Tibial artery (tissue), 4 donors: ENCODE data around the gene THSD4.
A peak's percentile ranks its signal among the peaks of the same experiment; 100 is the strongest.

Experiments used
- DNase-seq, 2 donors: peaks; one replicate each; pipeline ENCODE4 v3.0.0-alpha.2; 2019
- H3K27ac ChIP-seq, 2 donors: fragments of 200-600 bp; sonication (generic) in 1 of 2; 1 replicate in 1 of 2; 2 replicates in 1 of 2; pipeline ENCODE4 v1.5.1; 2018 to 2019; ENCODE audit warnings: mild to moderate bottlenecking in 1 of 2
- H3K27me3 ChIP-seq, 2 donors: fragments of 200-600 bp; sonication (generic) in 1 of 2; one replicate each; pipeline versions ENCODE4 v1.5.1 to v1.6.0; 2016 to 2019
- H3K36me3 ChIP-seq, 3 donors: fragments of 200-600 bp; sonication (generic) in 2 of 3; one replicate each; pipeline ENCODE4 v1.5.1; 2016 to 2019; ENCODE audit warnings: mild to moderate bottlenecking in 2 of 3
- H3K4me1 ChIP-seq, 4 donors: fragments of 200-600 bp; sonication (generic) in 2 of 4; 1 replicate in 3 of 4; 2 replicates in 1 of 4; pipeline ENCODE4 v1.5.1; 2016 to 2019
- H3K4me3 ChIP-seq, 2 donors: fragments of 200-600 bp; sonication (generic) in 1 of 2; 1 replicate in 1 of 2; 2 replicates in 1 of 2; pipeline ENCODE4 v1.5.1; 2018 to 2019; ENCODE audit warnings: mild to moderate bottlenecking in 2 of 2
- H3K9me3 ChIP-seq, 3 donors: fragments of 200-600 bp; sonication (generic) in 1 of 3; one replicate each; pipeline ENCODE4 v1.5.1; 2016 to 2019
- intact Hi-C: fragments of 100-400 bp; cut with DNase I; formaldehyde crosslinking; loops from one replicate; pipeline ENCODE4 v1.15.0; 2023; ENCODE audit warnings: low total_unique reads
- TF ChIP-seq, protein P1 (sequence below), 2 experiments: fragments of 200-600 bp in 1 of 2; fragments of 450-650 bp in 1 of 2; IDR thresholded peaks; one replicate each; pipeline ENCODE4 v1.5.1; 2017 to 2019; ENCODE audit warnings: antibody characterized with exemption in 2 of 2, mild to moderate bottlenecking in 1 of 2, moderate library complexity in 1 of 2

Gene THSD4

DNA sequence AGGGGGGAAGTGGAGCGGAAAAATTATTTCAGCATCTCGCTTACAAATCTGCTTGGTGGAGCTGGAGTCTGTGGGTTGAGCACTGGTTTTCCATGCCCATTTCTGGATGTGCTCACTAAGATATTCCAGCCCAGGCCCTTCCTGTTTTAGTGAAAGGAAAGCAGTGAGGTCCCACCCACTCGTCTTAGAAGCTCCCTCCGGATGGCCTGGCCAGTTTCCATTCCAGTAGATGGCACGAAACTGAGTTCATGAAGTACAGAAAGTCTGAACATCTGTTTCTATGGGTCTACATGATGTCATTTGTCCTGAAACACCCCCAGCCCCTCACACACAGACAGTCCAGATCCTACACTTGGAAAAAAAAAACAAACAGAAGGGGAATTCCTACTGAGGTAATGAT lies 31.9 kb upstream of the THSD4 start:
- Histone ChIP-seq H3K4me3 (peak overlapping the region; percentile 6 to 25), H3K4me1 (peaks cover 3 to 59% (median 37%) of the 10 kb centered on the region in 4 donors), H3K9me3 (no peaks in the 10 kb centered on the region), H3K36me3 (no peaks in the 10 kb centered on the region), H3K27me3 (no peaks in the 10 kb centered on the region), H3K27ac (peak overlapping the region; percentile 83 to 84)
- intact Hi-C loops: no loop called here
- DNase-seq: peak; percentile 70 to 88
- TF ChIP-seq, protein P1, sequence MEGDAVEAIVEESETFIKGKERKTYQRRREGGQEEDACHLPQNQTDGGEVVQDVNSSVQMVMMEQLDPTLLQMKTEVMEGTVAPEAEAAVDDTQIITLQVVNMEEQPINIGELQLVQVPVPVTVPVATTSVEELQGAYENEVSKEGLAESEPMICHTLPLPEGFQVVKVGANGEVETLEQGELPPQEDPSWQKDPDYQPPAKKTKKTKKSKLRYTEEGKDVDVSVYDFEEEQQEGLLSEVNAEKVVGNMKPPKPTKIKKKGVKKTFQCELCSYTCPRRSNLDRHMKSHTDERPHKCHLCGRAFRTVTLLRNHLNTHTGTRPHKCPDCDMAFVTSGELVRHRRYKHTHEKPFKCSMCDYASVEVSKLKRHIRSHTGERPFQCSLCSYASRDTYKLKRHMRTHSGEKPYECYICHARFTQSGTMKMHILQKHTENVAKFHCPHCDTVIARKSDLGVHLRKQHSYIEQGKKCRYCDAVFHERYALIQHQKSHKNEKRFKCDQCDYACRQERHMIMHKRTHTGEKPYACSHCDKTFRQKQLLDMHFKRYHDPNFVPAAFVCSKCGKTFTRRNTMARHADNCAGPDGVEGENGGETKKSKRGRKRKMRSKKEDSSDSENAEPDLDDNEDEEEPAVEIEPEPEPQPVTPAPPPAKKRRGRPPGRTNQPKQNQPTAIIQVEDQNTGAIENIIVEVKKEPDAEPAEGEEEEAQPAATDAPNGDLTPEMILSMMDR (IDR thresholded peaks at IDR 0.05): no peak

DNA sequence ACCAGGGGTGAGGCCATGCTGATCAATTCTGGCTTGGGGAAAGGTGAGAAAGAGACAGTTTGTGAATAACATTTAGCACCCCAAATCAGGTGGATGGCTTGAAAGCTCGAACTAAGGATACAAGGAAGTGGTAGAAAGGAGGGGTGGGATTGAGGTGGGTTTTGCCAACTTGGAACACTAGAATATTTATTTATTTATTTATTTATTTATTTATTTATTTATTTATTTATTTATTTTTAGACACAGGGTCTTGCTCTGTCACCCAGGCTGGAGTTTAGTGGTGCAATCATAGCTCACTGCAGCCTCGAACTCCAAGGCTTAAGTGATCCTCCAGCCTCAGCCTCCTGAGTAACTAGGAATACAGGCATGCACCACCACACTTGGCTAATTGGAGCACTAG lies 31.0 kb upstream of the THSD4 start:
- peaks cover 3 to 50% (median 30%) of the 10 kb centered on the region in 4 donors for H3K4me1 ChIP-seq
- no peak overlapping the region for H3K4me3 ChIP-seq
- peak overlapping the region; percentile 83 to 84 for H3K27ac ChIP-seq
- H3K36me3 ChIP-seq: no peaks in the 10 kb centered on the region
- H3K27me3 ChIP-seq: no peaks in the 10 kb centered on the region
- no peaks in the 10 kb centered on the region for H3K9me3 ChIP-seq
- no peak for DNase-seq
- intact Hi-C loops: no loop called here
- TF ChIP-seq, protein P1 (IDR thresholded peaks at IDR 0.05): no peak

DNA sequence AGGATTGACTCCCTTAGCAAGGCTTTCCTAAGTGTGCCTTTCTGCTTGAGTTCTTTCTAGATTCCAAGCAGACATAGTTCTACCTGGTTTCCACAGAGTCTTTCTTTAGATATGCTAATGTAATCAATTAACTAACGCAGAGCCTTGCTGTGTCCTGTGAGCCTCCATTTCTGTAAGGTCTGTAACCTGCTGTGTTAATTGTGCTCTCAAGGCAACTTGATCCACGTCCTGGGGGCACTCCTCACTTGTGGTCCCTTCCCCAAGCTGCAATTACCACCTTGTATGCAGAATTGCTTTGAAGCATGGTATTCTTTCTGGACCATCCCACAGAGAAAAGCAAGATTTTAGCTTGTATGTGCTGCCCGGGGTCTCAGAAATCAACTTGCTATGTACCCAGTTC lies 29.5 kb upstream of the THSD4 start:
- TF ChIP-seq, protein P1 (IDR thresholded peaks at IDR 0.05): no peak
- Histone ChIP-seq H3K4me3 (no peak overlapping the region), H3K9me3 (no peaks in the 10 kb centered on the region), H3K27ac (no peak overlapping the region), H3K36me3 (no peaks in the 10 kb centered on the region), H3K27me3 (no peaks in the 10 kb centered on the region), H3K4me1 (peaks cover 3 to 34% (median 19%) of the 10 kb centered on the region in 4 donors)
- no peak for DNase-seq
- intact Hi-C loops: no loop called here

DNA sequence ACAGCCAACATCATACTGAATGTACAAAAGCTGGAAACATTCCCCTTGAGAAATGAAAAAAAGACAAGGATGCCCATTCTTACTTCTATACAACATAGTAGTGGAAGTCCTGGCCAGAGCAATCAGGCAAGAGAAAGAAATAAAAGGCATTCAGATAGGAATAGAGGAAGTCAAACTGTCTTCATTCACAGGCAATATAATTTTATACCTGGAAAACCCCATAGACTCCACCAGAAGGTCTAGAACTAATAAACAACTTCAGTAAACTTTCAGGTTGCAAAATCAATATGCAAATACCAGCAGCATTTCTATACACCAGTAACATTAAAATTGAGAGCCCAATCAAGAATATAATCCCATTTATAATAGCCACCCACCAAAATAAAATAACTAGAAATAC lies 27.1 kb upstream of the THSD4 start:
- TF ChIP-seq, protein P1 (IDR thresholded peaks at IDR 0.05): no peak
- DNase-seq: no peak
- no peak overlapping the region for H3K27ac ChIP-seq
- no peaks in the 10 kb centered on the region for H3K36me3 ChIP-seq
- intact Hi-C loops: no loop called here
- H3K27me3 ChIP-seq: no peaks in the 10 kb centered on the region
- H3K9me3 ChIP-seq: no peaks in the 10 kb centered on the region
- H3K4me1 ChIP-seq: peaks cover 3 to 13% (median 7%) of the 10 kb centered on the region in 4 donors
- H3K4me3 ChIP-seq: no peak overlapping the region

DNA sequence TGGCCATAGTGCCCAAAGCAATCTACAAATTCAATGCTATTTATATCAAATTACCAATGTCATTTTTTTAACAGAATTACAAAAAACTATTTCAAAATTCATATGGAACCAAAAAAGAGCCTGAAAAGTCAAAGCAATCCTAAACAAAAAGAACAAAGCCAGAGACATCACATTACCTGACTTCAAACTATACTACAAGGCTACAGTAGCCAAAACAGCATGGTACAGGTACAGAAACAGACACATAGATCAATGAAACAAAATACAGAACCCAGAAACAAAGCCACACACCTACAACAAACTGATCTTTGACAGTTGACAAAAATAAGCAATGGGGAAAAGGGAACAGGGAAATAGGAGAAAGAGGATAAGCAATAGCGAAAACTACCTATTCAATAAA lies 26.6 kb upstream of the THSD4 start:
- Histone ChIP-seq H3K36me3 (no peaks in the 10 kb centered on the region), H3K9me3 (no peaks in the 10 kb centered on the region), H3K4me1 (peaks cover 0 to 12% (median 4%) of the 10 kb centered on the region in 4 donors), H3K4me3 (no peak overlapping the region), H3K27me3 (no peaks in the 10 kb centered on the region), H3K27ac (no peak overlapping the region)
- intact Hi-C loops: no loop called here
- no peak for DNase-seq
- TF ChIP-seq, protein P1 (IDR thresholded peaks at IDR 0.05): no peak

DNA sequence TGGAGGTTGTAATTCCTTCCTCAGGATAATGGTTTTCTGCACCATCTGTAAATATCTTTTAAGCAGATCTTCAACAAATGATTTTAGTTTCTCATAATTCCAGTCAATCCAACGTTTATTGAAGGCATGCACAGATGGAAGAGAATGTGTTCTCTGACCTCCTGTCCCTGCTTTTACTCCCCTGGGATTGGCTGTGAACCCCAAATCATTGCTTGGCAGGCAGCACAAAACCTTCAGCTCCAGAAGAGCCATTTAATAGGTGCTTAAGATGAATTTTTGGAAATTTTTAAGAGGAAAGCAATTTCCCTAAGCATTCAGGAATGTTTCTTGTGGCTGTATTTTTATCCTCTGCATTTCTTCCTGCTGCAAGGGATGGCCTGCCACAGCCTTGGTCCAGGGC lies 25.5 kb upstream of the THSD4 start:
- no peak for DNase-seq
- Histone ChIP-seq H3K36me3 (no peaks in the 10 kb centered on the region), H3K9me3 (no peaks in the 10 kb centered on the region), H3K27ac (no peak overlapping the region), H3K27me3 (no peaks in the 10 kb centered on the region), H3K4me3 (no peak overlapping the region), H3K4me1 (peaks cover 0 to 5% (median 0%) of the 10 kb centered on the region in 4 donors)
- TF ChIP-seq, protein P1 (IDR thresholded peaks at IDR 0.05): no peak
- intact Hi-C loops: no loop called here
